NCI-H2171 (cell line): ENCODE data around the gene GPRIN2.
A peak's percentile ranks its signal among the peaks of the same experiment; 100 is the strongest.
"Not testable (repeated sequence)": the region's sequence is repeated elsewhere in the genome, so short reads cannot be mapped to it uniquely, and the experiment has no call there.

Source experiments
- DNase-seq: peaks from one replicate; lab custom pipeline; 2025; lab: John Stamatoyannopoulos, UW

Gene GPRIN2

DNA sequence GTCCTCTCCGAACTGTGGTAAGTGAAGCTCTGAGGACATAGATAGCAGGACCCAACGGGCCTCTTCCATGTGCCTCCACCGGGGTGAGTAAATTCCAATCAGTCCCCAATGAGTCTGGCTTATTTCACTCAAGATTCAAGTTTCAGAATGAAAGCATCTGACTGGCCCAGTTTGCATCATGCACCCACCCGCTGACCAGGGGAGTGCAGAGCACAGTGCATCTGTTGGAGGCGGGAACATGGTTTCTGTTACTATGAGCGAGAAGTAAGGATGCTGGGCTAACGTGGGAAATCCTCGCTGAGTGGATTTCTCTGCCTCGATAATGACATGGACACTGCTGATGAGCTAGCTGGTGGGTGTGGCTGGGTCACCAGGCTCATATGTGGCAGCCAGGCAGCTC lies 10.7 kb upstream of the GPRIN2 start:
- DNase-seq = not testable (repeated sequence)

DNA sequence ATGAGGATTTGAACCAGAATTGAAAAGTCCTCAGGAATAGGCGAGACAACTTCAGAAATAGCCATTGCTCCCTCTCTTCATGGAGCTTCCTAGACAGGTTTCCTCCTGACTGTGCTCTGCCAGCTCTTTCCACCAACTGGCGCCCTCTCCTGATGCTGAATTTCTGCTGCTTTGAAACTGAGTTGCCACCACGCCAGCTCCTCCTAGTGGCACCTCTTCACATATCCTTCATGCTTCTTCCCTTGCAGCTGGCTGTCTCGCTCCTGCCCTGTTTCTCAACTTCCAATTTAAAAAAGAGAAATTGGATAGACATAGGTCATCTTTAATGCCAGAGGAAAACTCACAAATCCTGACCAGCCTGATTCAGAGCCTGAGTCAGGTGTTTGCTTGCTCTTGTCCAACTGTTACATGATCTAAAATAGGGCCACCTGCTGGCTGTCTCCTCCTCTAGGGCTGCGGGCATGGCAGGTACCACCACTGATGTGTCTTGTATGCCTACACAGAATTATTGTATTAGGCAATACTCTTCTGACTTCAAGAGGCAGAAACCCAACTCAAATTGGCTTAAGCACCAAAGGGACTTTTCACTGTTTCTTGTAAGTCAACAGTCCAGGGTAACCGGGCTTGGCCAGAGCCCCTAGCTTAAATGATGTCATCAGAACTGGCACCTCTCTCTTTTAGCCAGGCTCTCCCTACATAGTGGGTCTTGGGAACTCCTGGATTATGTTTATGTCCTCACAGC lies 9.3 kb upstream of the GPRIN2 start:
- peak; percentile 2 for DNase-seq

DNA sequence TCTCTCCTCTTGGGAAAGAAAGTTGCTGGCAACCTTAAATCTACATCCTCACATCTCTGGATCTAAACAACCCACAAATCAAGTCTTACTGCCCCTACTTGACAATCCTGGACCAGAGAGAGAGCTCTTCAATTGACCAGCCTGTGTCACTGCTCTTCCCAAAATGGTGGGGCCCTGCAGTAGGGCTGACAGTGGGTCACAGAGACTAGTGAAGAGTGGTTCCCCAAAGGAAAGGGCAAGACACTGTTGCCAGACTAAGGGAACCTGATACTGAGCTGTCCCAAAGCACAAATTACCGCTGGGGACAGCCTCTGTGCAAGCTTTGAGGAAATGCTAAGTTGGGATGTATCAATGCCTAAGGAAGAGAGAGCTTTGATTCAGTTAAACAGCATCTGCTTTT lies 4.5 kb upstream of the GPRIN2 start:
- DNase-seq = no peak

DNA sequence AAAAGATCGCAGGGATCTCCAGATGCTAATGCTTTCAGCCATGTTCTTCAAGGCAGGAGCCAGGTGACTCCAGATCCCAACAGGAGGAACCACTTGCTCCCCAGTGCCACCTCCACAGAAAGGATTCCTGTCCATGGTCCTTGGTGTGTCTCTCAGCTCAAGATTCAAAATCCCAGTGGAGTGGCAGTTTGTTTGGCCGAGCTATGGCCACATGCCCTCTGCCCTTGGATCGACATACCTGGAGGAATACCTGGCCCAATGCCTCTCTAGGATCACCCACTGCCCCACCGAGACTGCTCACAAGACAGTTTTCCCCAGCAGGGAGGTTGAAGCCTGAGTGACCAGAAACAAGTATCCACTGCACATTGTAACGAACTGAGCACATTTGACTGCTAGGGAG lies 3.9 kb upstream of the GPRIN2 start:
- no peak for DNase-seq

DNA sequence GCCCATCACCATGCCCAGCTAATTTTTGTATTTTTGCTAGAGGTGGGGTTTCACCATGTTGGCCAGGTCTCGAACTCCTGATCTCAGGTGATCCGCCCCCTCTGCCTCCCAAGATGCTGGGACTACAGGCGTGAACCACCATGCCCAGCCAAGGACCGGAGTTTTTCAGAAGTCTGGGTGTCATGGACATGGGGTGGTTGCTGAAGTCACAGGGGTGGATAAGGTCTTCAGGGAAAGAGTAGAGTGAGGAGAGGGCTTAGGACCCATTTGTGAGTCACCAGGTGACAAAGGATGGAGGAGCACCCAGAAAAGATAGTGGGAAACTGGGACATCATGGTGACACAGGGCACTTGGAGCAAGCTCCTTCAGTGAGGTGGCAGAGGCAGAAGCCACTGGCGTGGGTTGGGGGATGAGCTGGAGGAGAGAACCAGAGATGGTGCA lies 2.8 kb upstream of the GPRIN2 start:
- no peak for DNase-seq

DNA sequence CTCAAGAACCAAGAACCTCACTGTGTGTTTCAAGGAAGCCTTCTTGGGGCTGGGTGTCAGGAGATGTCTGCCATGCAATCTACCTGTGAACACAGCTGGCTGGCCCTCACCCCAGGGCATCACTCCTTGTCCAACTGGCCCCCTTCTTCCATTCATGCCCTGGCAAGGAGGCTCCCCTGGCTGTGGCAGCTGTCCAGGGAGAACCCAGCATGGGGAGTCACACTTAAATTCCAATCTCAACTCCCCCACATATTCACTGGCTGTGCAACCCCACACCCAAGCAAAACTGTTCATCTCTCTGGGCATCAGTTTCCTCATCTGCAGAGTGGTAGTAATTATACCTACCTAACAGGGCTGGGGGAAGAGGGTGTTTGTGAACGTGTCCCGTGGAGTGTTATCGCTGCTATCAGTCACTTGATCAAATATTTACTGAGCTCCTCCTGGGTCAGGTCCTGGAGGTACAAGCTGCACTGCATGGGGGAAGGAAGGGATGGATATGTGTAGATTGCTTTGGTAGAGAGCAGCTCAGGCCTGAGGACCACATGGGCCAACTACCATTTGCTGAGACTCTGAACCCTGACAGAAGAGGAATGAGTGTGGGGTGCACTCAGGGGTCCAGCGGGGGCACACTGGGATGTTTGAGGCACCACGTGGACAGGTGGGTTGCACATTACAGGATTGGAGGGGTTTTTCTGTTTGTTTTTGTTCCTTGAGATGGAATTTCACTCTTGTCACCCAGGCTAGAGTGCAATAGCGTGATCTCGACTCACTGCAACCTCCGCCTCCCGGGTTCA lies 2.1 kb upstream of the GPRIN2 start:
- no peak for DNase-seq

DNA sequence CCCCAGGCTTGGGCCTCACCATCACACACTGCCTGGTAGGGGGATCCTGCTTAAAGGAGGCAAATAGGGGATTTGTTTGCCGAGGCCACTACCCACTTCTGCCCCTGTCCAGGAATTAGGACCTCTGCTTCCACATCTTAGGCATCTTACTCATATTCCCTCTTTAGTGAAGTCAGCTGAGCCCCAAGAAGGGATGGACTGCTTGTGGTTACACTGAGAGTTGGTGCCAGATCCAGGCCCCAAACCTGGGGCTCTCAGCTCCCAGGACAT lies 1.6 kb upstream of the GPRIN2 start:
- DNase-seq = no peak

DNA sequence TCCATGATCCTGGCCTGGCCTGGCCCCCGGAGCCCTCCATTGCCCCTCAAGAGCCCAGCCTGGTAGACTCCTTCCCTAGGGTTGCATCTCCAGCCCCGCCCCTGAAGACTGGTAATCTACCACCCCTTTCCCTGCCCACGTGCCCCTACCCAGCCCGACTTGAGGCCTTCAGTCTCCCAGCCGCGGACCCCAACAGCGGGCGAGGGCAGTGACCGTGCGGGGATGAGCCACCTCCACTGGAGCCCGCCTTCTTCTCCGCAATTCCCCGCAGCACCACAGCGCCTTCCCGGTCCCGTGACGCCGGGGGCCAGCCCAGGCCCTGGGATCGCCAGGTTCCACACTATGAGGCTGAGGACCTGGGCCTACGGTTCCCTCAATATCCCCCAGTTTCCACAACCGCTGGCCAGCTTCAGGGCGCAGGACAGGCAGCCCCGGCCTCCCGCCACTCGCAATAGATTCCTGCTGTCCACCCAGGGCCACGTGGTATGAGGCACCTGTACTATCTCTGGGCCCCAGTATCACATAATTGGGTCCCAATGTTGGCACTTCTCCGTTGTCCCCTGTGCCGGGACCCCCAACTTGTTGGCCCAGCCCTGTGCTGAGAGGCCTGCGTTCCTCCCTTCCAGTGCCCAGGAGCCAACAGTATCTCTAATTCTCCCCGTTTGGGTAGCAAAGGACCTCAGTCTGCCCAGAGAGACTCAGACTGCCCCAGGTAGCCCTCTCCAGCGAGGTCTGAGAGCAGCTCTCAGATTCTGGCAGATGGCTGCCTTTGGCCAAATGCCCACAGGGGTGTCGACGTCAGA lies 1.1 kb upstream of the GPRIN2 start:
- no peak for DNase-seq

DNA sequence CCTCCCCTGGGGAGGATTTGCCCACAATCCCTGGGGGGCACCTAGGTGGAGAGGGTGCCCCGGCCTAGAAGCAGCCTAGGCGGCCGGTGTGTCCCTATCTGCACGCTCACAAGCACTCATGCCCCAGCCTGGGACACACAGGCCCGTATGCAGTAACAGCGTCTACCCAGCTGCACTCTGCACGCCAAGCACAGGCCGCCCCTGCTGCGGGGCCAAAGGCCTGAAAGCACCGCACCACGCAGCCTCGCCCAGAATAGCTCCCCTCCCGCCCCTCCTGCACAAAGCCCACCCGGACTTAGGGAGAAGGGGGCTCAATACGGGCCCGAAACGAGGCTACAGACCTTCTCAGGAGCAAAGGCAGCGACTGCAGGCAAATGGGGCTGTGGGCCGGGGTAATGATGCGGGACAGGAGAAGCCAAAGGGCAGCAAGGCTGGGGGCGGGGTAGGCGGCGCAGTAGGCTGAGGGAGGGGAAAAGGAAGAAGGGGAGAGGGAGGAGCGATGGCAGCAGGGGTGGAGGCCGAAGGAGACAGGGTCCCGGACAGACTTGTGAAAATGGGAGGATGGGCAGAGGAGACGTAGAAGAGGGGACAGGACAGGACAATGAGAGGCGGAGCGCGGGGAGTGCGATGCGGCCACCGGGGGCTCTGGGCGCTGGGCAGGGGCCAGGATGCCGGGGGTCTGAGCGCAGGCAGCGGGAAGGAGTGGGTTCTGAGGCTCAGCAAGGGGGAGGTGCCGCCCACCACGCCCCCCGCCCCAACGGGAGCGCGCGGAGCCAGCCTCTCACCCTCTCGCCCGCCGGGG lies 544 bp downstream of the GPRIN2 start:
- DNase-seq = no peak

DNA sequence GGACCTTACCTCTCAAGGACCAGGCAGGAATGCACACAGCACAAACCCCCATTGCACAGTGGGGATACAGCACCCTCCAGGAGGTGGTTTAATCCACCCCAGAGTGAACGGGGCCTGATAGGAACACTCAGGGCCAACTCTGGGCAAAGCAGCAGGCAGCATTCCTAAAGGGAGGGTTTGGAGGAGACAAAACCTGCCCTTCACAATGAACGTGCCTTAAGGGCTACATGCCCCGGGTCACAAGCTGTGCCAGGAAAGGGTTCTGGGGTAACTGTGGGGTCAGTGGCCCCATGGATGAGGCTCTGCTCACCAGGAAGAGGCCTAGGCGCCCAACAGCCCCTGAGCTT lies 1.1 kb downstream of the GPRIN2 start:
- DNase-seq = no peak

DNA sequence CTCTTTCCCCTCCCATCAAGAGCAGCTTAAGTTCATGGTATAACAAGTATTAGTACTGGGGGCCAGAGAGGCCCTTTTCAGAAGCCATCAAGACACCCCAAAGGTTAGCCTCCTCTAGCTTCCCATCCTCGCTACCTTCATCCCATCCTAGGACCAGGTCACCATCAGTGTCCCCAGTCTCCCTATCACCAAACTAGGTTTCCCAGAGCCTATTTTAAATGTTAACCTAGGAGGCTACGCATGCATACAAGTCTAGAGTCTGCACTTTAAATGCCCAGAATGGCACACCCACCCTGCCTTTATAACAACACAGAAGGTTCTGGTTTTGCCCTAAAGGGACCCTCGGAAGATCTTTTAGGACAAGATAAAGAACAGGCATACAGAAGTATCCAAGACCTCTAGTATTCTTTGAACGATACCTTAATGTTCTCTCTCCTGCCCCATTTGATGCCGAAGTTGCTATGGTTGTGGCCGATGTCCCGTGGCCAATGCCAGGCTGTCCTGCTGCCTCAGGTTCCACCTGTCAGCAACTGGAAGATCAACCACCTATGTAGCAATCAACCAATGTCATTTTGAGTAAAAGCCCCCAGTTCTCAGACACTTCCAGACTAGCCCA lies 2.2 kb downstream of the GPRIN2 start:
- DNase-seq = no peak

DNA sequence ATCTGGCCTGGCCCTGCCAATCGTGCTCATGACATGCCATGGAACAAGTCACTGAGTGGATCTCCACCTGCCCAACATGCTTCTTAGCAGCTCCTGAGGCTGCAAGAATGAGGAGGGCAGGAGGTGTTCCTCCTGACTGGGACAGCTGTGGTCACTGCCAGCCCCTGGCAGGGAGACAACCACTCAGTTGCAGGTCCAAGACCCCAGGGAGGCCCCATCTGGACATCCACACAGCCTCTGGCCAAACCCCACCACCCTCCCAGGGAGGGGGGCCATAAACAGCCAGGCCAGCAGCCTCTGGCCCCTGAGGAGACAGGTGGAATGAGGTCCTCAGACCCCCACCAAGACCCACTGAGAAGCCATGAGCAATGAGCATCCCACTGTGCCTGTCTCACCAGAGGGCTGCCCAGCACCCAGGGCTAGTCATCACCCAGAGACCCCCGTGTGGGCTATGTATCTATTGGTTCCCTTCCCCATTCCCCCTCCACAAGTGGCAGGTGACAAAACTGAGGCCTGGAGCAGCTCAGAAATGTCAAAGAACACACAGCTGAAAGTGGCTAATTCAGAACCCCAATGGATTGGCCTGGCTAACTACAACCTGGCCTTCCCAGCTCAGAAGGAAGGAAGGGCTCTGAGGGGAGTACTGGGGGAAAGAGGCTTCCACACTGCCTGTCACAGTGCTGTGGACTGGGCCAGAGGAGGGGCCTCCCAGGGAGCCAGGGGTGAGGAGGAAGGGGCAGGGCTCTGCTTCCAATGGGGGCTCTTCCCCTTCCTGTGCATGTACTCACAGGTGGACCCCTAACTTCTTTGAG lies 3.0 kb downstream of the GPRIN2 start:
- no peak for DNase-seq

DNA sequence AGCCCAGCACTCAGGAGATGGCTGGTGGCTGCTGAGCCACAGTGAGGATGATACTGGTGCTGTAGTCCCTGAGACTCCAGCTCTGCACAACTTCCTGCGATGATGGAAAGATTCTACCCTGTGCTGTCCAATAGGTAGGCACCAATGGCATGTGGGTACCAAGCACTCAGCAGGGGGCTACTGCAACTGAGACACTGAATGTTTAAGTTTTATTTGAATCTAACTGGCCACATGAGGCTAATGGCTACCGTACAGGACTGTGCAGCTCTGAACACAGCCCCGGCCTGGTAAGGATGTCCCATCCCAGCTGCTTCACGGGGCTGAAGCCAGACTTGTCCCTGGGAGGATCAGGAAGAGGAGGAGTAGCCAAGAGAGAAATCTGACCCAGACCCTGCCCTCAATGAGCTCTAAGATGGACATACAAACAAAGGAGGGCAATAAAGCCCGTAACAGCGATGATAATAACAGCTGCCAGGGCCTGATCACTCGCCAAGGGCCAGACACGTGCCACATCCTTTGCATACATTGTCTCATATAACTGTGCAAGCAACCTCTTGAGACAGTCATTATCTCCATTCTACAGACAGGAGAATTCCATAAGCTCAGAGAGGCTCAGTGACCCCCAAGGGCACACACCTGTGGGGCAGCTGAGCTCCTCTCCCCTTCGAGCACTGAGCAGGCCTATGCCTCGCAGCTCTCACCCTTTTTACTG lies 3.8 kb downstream of the GPRIN2 start:
- DNase-seq = no peak

DNA sequence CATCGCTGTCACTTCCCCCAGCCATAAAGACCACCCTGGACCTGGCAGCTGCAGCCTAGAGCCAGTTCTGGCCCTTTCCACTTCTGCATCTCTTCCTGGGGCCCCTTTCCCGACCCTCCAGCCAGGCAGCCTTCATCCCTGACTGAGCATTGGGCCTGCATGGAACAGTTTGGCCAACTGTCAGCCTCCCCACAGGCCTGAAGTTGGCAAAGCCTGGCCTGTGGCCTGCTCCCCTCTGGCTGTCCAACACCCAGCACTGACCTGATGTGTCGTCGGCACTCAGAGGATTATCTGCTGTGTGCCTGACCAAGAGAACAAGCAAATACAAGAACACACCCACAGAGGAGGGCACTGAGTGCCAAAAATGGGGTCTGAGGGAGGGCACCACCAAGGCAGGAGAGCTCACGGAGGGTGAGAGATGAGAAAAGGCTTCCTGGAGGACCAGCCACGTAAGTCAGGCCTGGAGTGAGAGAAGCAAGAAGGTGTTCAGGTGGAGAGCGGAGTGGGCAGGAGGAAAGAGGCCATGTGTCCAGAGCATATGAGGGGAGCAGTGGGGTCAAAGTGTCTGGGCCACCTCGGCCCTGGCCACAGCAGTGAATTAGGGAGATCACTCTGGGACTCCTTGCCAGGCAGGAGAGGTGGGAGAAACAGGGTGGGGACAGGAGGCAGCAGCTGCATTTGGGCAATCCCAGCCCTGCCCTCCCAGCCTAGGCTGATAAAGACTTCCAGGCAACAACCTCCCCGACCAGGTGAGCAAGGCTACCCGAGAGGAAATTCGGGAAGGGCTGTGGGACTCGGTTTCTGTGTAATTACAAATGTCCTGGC lies 4.5 kb downstream of the GPRIN2 start:
- no peak for DNase-seq

DNA sequence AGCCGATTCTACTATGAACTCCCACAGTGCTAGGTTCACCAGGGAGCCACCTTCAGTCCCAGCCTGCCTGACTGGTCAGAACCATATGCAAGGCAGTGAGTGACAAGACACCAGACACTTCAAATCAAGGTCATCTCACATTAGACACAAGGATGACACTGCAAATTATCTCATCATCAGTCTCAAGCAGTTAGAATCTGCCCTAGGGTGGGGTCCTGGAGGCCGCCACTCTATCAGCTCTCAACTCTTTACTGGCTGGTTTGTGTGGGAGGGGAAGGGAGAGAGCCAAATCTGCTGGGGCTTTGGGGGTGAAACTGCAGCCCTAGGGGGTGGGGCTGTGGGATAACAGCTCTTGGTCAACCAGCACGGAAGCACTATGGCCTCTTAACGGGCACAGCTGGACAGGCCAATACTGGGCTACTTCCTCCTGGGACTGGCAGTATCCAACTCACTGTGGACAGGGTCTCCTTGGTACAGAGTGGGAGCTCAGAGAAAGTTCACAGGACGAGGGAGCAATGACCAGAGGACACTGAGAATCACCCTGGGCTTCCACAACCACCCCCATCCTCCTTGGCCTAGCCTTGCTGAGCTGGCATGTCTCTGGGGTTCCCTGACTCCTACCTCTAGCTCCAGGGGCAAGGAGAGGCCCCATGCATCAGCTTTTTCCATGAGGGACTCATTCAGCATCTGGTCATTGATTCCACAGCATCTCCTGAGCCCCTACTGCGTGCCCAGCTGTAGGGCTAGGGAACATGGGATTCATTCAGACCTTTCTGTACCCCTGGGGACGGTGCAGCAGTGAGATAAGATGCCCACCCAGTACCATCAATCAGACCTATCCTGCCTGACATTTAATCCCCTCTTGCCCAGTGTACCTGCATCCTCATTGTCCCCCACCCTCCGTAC lies 5.4 kb downstream of the GPRIN2 start:
- DNase-seq = no peak

DNA sequence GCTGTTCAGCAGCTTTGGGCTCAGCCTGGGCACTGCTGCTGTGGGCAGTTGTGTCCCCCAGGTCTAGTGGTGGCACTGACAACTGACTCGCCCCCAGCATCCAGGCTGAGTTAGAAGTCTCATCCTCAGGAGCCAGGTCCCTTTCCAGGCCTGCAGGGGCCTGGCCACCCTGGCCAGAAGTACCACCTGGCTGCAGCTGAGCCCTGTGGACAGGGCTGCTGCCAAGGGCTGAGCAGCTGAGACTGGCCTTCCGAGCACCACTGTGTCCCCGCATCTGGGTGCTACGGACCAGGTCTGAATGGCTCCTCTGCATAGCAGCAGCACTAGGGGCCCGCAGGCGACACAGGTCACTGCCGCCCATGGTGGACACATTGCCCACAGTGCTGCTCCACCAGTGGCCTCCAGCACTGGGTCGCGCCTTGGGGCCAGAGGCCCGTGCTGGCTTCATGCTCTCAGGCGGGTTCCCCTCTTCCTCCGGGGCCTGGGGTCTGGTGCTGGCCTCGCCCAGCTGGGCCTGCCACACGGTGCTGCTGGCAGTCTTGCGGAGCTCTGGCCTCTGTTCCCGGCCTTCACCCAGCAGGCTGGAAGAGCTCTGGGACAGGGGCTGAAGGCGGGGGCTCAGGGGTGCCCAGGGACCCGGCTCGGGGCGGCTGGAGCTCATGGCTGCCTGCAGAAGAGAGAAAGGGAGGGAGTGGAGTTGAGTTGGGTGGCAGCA lies 6.2 kb downstream of the GPRIN2 start:
- no peak for DNase-seq

DNA sequence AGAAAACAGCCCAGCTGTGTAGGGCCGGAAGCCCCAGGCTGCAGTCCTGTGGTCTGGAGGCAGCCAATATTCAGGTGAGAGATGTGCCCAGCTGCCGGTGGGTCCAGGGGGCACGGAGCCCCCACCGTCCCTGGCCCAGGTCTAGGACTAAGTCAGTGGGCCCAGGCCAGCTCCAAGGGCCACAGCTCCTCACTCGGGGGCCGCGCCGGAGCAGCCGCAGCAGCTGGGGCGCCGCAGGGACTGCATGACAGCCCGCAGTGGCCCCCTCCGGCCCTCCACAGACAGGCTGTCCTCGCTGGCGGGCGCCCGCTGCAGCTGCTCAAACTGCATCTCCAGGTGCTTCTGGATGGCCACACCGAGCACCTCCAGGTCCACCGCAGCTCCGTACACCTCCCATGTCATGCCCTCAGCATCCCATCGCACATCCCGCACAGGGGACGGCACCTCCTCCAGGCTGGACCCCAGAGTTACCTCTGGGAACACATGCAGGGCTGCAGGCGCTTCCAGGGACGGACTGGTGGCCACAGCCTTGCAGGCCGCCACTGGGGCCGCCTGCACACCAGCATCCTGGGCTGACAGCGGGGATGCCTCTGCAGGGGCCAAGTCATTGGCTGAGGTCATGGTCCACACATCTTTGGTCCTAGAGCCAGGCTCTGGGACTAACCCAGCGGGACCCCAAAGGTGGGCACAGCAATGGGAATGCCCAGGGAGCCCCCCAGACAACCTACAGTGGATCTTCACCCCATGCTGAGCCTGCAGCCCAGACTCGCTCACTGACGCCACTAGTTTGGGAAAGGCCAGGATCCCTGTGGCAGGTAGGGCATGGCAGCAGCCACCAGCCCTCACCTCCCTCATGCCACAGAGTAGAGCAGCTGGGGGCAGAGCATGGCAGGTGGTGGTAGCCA lies 7.0 kb downstream of the GPRIN2 start:
- no peak for DNase-seq
